Measurements from ENCODE around the gene WASF3.

DNA sequence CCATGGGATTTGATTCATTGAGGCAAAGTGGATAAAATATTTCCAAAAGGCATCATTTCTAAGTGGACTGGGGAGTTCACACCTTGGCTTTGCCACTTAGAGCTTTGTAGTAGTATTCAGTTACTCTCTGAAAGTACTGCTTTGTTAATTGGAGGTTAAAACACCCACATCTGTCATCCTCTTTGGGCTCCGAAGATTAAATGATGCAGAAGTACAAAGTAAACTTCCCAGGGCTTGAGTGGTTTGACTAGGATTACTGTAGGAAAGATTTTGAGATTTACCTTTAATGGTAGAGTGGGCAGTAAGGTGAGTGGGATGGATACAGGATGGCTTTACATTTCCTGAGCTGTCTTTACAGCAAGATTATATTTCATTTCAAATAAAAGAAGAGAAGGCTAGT lies 42.4 kb downstream of the WASF3 start:
- TF ChIP-seq, protein P1, sequence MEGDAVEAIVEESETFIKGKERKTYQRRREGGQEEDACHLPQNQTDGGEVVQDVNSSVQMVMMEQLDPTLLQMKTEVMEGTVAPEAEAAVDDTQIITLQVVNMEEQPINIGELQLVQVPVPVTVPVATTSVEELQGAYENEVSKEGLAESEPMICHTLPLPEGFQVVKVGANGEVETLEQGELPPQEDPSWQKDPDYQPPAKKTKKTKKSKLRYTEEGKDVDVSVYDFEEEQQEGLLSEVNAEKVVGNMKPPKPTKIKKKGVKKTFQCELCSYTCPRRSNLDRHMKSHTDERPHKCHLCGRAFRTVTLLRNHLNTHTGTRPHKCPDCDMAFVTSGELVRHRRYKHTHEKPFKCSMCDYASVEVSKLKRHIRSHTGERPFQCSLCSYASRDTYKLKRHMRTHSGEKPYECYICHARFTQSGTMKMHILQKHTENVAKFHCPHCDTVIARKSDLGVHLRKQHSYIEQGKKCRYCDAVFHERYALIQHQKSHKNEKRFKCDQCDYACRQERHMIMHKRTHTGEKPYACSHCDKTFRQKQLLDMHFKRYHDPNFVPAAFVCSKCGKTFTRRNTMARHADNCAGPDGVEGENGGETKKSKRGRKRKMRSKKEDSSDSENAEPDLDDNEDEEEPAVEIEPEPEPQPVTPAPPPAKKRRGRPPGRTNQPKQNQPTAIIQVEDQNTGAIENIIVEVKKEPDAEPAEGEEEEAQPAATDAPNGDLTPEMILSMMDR (conservative IDR thresholded peaks at IDR 0.05; ENCODE audit: low read depth, low read length), result no peak
- no peak for TF ChIP-seq EZH2 (IDR thresholded peaks at IDR 0.05; ENCODE audit: borderline replicate concordance, low read depth, low read length, poor library complexity, severe bottlenecking)

Data from A673 (cell line).